GM19395 (cell line): ENCODE measurements around the gene VWA8.

Experiments used
- ATAC-seq: cut with Tn5 transposase; IDR thresholded peaks from one replicate; pipeline ENCODE4 v1.9.1; 2021; ENCODE audit warnings: mild to moderate bottlenecking, moderate library complexity; ENCODE audit not compliant: unreplicated experiment

VWA8 gene

DNA sequence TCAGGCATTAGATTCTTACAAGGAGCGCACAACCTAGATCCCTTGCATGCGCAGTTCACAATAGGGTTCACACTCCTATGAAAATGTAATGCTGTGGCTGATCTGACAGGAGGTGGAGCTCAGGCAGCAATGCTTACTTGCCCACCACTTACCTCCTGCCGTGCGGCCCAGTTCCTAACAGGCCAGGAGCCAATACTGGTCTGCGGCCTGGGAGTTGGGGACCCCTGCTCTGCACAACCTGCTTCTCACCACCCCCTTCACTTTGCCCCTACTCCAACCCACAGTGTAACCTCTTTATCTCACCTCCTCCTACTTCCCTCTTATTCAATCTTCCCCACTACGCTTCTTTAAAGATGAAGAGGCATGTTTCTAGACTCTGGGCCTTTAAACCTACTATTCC lies 263.3 kb downstream of the VWA8 start:
- ATAC-seq = no peak

GRCh38 chr13:41696163-41697003 lies 264.5 kb downstream of the VWA8 start:
- ATAC-seq = no peak

GRCh38 chr13:41694545-41695301 lies 266.2 kb downstream of the VWA8 start:
- no peak for ATAC-seq

GRCh38 chr13:41693434-41693833 lies 267.5 kb downstream of the VWA8 start:
- no peak for ATAC-seq

GRCh38 chr13:41691274-41691673 lies 269.6 kb downstream of the VWA8 start:
- no peak for ATAC-seq

- ATAC-seq = no peak
These were observed 278.1 kb downstream of the VWA8 start for GRCh38 chr13:41682766-41683165.

DNA sequence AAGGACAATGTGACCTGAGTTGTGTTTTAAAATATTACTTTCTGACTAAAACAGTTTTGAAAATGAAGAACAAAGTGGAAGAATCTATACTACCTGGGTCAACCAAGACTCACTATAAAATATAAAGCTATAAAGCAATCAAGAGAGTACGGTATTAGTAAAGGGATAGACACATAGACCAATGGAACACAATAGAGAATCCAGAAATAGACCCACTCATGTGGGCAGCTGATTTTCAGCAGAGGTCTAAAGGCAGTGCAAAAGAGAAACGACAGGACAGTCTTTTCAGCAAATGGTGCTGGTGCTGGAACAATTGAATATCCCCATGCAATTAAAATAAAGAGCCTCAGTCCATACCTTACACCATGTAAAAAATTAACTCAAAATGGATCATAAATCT lies 278.9 kb downstream of the VWA8 start:
- ATAC-seq = no peak

DNA sequence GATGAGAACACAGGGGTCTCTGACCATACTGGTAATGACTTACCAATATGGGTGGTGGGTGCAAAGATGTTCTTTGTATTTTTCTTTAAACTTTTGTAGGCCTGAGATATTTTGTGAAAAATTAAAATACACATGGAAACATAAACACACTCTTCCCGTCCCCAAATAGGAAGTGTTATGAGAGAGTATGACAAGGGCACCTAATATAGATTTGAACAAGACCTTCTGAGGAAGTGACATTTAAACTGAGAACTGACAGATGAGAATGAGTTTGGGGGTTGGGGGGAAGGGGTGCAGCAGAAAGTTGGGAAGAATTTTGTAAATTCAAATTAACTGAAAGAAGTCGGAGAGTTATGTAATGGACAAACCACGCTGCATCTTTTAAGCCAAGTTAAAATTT lies 279.3 kb downstream of the VWA8 start:
- ATAC-seq = no peak

- no peak for ATAC-seq
These were observed 280.0 kb downstream of the VWA8 start for GRCh38 chr13:41680900-41681299.

GRCh38 chr13:41678848-41679247 lies 282.1 kb downstream of the VWA8 start:
- ATAC-seq = no peak

GRCh38 chr13:41678249-41678648 lies 282.7 kb downstream of the VWA8 start:
- ATAC-seq = no peak

- ATAC-seq = no peak
These were observed 285.6 kb downstream of the VWA8 start for GRCh38 chr13:41675306-41675705.

DNA sequence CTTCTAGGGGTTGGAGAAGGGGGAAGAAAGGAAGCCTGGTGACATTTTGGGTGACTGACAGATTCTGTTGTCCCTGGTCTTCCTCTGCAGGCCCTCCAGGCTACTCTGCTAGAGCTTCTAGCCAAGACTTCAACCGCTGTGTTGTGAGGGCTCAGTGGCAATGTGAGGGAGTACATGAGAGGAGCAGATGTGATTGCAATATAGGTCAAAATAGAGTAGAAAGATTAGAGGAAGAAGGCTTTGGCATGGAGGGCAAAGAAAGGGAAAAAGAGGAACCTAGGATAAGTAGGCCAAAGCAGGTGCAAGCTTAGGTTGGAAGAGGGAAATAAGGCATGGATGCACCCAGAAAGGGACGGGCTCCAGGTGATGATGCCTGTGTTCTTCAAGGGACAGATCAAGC lies 286.7 kb downstream of the VWA8 start:
- ATAC-seq = no peak

- no peak for ATAC-seq
These were observed 287.3 kb downstream of the VWA8 start for GRCh38 chr13:41673640-41674039.

GRCh38 chr13:41670873-41671443 lies 290.0 kb downstream of the VWA8 start:
- no peak for ATAC-seq

DNA sequence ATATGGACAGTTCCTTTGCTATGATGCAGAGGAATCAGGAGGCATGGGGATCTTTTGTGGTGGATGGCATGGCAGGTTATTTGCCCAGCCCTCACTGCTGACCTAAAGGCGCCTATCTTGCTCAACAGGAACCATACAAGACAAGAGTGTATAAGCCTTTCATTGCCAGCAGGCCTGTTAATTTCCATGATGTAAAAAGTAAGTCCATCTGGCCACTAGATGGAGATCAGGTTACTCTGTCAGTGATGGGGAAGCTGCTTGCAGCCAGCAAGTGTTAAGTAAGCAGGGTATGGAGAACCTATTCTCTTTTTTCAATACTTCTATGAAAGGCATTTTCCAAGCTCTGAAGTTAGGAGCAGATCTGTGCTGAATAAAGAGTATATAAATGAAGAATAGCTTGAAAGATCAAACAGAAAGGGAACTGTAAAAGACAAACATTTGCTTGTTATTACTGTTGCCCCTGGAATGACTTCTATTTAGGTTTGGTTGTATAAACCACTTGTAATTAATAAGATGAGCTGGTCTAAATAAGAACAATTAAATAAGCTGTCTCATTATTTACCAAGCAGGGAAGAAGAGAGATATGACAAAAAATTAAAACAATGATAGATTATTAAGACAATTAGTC lies 292.7 kb downstream of the VWA8 start:
- ATAC-seq = peak; percentile 73

DNA sequence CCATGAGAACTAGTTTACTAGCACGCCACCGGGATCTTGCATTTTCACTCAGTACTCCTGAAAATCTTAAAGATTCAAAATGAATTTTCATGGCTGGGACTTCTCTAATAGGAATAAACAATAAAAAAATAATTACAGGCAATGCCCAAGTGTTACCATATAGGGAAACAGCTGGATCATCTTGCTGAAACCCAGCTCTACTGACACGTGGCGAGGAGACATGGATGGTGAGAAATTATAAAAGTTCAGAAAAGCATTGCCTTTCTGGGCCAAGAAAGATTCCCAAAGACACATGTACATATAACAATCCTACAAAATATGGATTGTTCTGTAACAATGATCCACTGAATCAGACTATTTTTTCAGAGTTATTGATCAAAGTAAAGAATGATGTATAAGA lies 294.3 kb downstream of the VWA8 start:
- ATAC-seq = no peak

DNA sequence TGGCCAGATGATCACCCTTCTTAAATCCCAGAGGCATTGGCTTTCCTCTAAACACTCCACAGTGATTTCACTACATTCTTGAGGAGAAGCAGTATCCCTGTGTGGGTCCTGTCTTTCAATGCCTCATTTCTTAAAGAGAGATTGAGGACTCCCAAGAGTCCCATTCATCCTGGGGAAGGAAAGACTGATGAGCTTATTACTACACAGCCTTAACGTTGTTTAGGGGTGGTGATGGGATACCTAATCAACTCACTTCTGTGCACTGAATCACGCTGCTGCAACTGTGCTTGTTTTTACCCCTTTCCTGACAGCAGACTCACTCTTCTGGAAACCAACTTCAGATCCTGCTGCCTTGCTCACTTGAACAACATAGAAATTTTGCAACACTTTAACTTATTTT lies 300.5 kb downstream of the VWA8 start:
- no peak for ATAC-seq

DNA sequence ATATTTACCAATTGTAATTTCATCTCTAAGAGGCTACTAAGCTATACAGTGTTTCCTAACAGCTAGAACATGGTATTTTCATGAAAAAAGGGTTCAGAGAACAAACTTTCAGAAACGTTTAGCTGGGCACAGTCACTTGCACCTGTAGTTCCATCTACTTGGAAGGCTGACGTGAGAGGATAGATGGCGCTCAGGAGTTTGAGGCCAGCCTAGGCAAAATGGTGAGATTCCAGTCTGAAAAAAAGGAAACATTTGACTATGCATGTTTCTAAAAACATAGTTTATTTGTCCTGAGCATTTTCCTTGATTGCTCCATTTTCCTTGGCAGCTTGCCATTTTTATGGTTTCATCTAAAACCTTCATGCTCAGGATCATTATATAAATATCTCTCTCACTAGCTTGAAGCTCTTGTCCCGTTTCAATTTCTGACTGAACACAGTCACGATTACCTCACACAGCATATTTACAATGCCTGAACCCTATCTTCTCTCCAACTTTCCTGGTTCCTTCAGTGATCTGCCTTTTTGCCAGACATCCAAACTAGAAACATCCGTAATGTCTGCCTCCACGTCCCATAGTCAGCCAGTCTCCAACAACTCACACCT lies 302.8 kb downstream of the VWA8 start:
- no peak for ATAC-seq

GRCh38 chr13:41655997-41656396 lies 304.9 kb downstream of the VWA8 start:
- no peak for ATAC-seq

DNA sequence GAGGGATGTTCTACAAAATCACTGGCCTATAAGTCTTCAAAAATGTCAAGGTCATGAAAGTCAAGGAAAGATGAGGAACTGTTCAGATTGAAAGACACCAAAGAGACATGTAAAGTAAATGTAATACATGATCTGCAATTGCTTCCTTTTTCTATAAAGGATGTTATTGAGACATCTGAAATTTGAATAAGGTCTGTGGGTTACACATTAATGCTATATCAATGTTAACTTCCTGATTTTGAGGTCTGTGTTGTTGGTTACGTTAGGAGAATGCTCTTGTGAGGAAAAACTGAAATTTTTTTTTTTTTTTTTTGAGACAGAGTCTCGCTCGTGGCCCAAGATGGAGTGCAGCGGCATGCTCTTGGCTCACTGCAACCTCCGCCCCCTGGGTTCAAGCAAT lies 306.1 kb downstream of the VWA8 start:
- no peak for ATAC-seq
